Measurements from ENCODE around the gene DCAF6.

GRCh38 chr1:167924102-167924501 lies 12.4 kb upstream of the DCAF6 start:
- no peak for TF ChIP-seq GATA2 (IDR thresholded peaks at IDR 0.05; ENCODE audit: low read depth, low read length)
- no peak for TF ChIP-seq GATA3 (IDR thresholded peaks at IDR 0.05; ENCODE audit: low read depth, low read length)
